K562 (cell line): ENCODE measurements around the gene WDFY2. TPM values are rescaled to one million over a fixed set of nuclear protein-coding genes. Genes with fewer than 3 reads are reported as not detected.

Experiments used
- ATAC-seq: fragments of 200-7000 bp; cut with Tn5 transposase; 3 replicates; pipeline ENCODE4 v1.9.1; 2020; ENCODE audit warnings: moderate library complexity
- BruUV-seq: library from RNA; stranded (reverse); fragments of 400-500 nt; replicated peaks from 2 replicates; lab custom pipeline; 2021; lab: Mats Ljungman, UMichigan
- CTCF ChIA-PET: fragments of 300-600 bp; formaldehyde crosslinking; extraction: SDS; loops from one replicate; lab custom pipeline; 2021; ENCODE audit warnings: low intra/inter-chr PET ratio; lab: Yijun Ruan, JAX
- POLR2A ChIA-PET: fragments of 300-600, 350-650 bp; sonication (Branson Sonifier 250); formaldehyde crosslinking; extraction: SDS; loops from one replicate; lab custom pipeline; 2021; ENCODE audit warnings: antibody characterized with exemption, inconsistent platforms; lab: Yijun Ruan, JAX
- DNase-seq, 4 experiments: peaks; one replicate each; pipeline versions ENCODE4 v3.0.0 to v3.0.0-alpha.2; 2011 to 2018; ENCODE audit warnings: low spot score in 3 of 4, mixed read lengths in 3 of 4; ENCODE audit errors: extremely low read depth in 1 of 4
- FAIRE-seq: peaks from 2 replicates; lab custom pipeline; 2011; peaks lifted over from hg19 to GRCh38; lab: Jason Lieb, UNC
- H2AFZ ChIP-seq: 2 replicates; pipeline ENCODE4 v1.6.0; 2011; ENCODE audit warnings: low read depth, low read length, control low read depth, inconsistent platforms
- H3K27ac ChIP-seq: fragments of 200-600 bp; 3 replicates; pipeline ENCODE4 v1.8.0; 2011; ENCODE audit warnings: low read depth, mild to moderate bottlenecking, control low read depth, inconsistent platforms, low read length, moderate library complexity, mixed read lengths; ENCODE audit errors: extremely low read depth
- H3K27me3 ChIP-seq, 2 experiments: fragments of 300-600 bp in 1 of 2; 2 replicates in 1 of 2; 3 replicates in 1 of 2; pipeline versions ENCODE4 v1.6.0 to v1.8.0; 2011; ENCODE audit warnings: inconsistent platforms in 2 of 2, low read length in 2 of 2, mild to moderate bottlenecking in 1 of 2, mixed read lengths in 1 of 2, moderate library complexity in 1 of 2; ENCODE audit not compliant: control insufficient read depth in 2 of 2, insufficient read depth in 2 of 2
- H3K36me3 ChIP-seq: fragments of 300-600 bp; 3 replicates; pipeline ENCODE4 v1.8.0; 2011; ENCODE audit warnings: mild to moderate bottlenecking, low read length, inconsistent platforms; ENCODE audit not compliant: control insufficient read depth, insufficient read depth
- H3K4me1 ChIP-seq, 2 experiments: fragments of 200-600 bp in 1 of 2; replicated peaks in 1 of 2; 2 replicates in 1 of 2; 3 replicates in 1 of 2; pipeline versions ENCODE4 v1.5.1 to v1.8.0; 2011; ENCODE audit warnings: inconsistent platforms in 2 of 2, low read length in 2 of 2, mild to moderate bottlenecking in 1 of 2, mixed read lengths in 1 of 2, moderate library complexity in 1 of 2; ENCODE audit not compliant: control insufficient read depth in 2 of 2, insufficient read depth in 2 of 2
- H3K4me2 ChIP-seq: 2 replicates; pipeline ENCODE4 v1.6.1; 2011; ENCODE audit warnings: low read length, control low read depth, inconsistent platforms, mixed read lengths; ENCODE audit not compliant: insufficient read depth
- H3K4me3 ChIP-seq: fragments of 200-600 bp; sonication (generic), shearing (Covaris generic); 2 replicates; pipeline ENCODE4 v1.5.1; 2016; ENCODE audit warnings: control low read depth, inconsistent platforms
- H3K79me2 ChIP-seq: fragments of 200-600 bp; 3 replicates; pipeline ENCODE4 v1.8.0; 2011; ENCODE audit warnings: low read length, inconsistent platforms; ENCODE audit not compliant: control insufficient read depth, insufficient read depth
- H3K9ac ChIP-seq, 2 experiments: 2 replicates each; pipeline versions ENCODE4 v1.6.0 to v1.6.1; 2011; ENCODE audit warnings: low read depth in 2 of 2, low read length in 2 of 2, control low read depth in 1 of 2, inconsistent platforms in 1 of 2, mild to moderate bottlenecking in 1 of 2, mixed read lengths in 1 of 2; ENCODE audit not compliant: insufficient read depth in 1 of 2
- H3K9me1 ChIP-seq: one replicate; pipeline ENCODE4 v1.6.0; 2011; ENCODE audit warnings: inconsistent platforms, mild to moderate bottlenecking, low read length, moderate library complexity; ENCODE audit not compliant: control insufficient read depth, insufficient read depth
- H3K9me3 ChIP-seq: replicated peaks from 2 replicates; pipeline ENCODE4 v1.5.1; 2011; ENCODE audit warnings: low read depth, low read length, inconsistent platforms; ENCODE audit not compliant: control insufficient read depth, insufficient read depth
- H4K20me1 ChIP-seq: replicated peaks from 2 replicates; pipeline ENCODE4 v1.6.1; 2011; ENCODE audit warnings: low read length, inconsistent platforms, mixed read lengths; ENCODE audit not compliant: control insufficient read depth, insufficient read depth
- ELF1 ChIP-seq: fragments of 200-800 bp; sonication (Bioruptor generic); IDR thresholded peaks from 2 replicates; pipeline ENCODE4 v1.6.1; 2016; ENCODE audit warnings: missing genetic modification characterization, missing compliant biosample characterization
- ESRRB ChIP-seq: fragments of 250-450 bp; sonication (Bioruptor Pico); IDR thresholded peaks from 2 replicates; pipeline ENCODE4 v1.5.0; 2020; ENCODE audit warnings: mild to moderate bottlenecking, moderate library complexity, borderline replicate concordance
- GABPB1 ChIP-seq: sonication (generic); formaldehyde crosslinking; IDR thresholded peaks from 2 replicates; pipeline ENCODE4 v1.8.0; 2022; ENCODE audit warnings: mild to moderate bottlenecking, missing genetic modification reagents
- PHF8 ChIP-seq: fragments of 200-600 bp; sonication (generic); IDR thresholded peaks from 2 replicates; pipeline ENCODE4 v1.6.1; 2012; ENCODE audit warnings: mixed run types, mild to moderate bottlenecking, inconsistent platforms, low read length, moderate library complexity, borderline replicate concordance
- POLR2B ChIP-seq: fragments of 450-650 bp; IDR thresholded peaks from 2 replicates; pipeline ENCODE4 v1.6.1; 2018; ENCODE audit warnings: low read depth; ENCODE audit not compliant: partially characterized antibody
- POU5F1 ChIP-seq: fragments of 150-350 bp; IDR thresholded peaks from 2 replicates; pipeline ENCODE4 v1.6.1; 2014; ENCODE audit warnings: borderline replicate concordance, low read length, low read depth, mild to moderate bottlenecking; ENCODE audit not compliant: partially characterized antibody
- ZNF316 ChIP-seq: fragments of 450-650 bp; IDR thresholded peaks from 2 replicates; pipeline ENCODE4 v1.6.1; 2016
- WGBS: fragments of 100-300 bp; shearing (Covaris generic); methylation state at CpG from one replicate; pipeline ENCODE4 v1.1.6; 2016; ENCODE audit warnings: low coverage, mixed read lengths; ENCODE audit not compliant: insufficient coverage; ENCODE audit errors: missing lambda C conversion rate; 5-methylcytosine and 5-hydroxymethylcytosine counted together
- in situ Hi-C: fragments of 300-500 bp; cut with MboI; formaldehyde crosslinking; loops from 4 replicates; pipeline ENCODE4 v1.15.0; 2018; ENCODE audit warnings: inconsistent platforms, mixed read lengths
- intact Hi-C: fragments of 100-400 bp; cut with micrococcal nuclease; formaldehyde crosslinking; loops from 2 replicates; pipeline ENCODE4 v1.14.2; 2022
- polyA plus RNA-seq, 8 experiments: library from polyadenylated mRNA; depleted of rRNA in 4 of 8; stranded (reverse) in 5 of 8; unstranded in 3 of 8; fragments of >200 nt; fragmentation: Nextera tagmentation in 2 of 8; fragmentation: Illumina TruSeq in 1 of 8; extraction: Ambion mirVana in 2 of 8; extraction: Trizol in 1 of 8; gene quantifications; 2 replicates each; pipeline versions ENCODE4 v1.2.1 to v1.2.3, GENCODE V29; 2011 to 2014; ENCODE audit warnings: inconsistent platforms in 1 of 8, missing spikeins in 1 of 8
- total RNA-seq, 7 experiments: library from RNA; depleted of rRNA in 6 of 7; stranded (reverse); fragments of >200 nt in 6 of 7; fragmentation: Illumina TruSeq in 2 of 7; extraction: Trizol in 2 of 7; gene quantifications; 2 replicates each; pipeline versions ENCODE4 v1.2.1 to v1.2.3, GENCODE V29; 2011 to 2021; ENCODE audit warnings: low replicate concordance in 1 of 7
- TF ChIP-seq, protein P1 (sequence below): fragments of 250-450 bp; sonication (Bioruptor Pico); IDR thresholded peaks from 2 replicates; pipeline ENCODE4 v1.5.0; 2022; ENCODE audit warnings: mild to moderate bottlenecking
- TF ChIP-seq, protein P2 (sequence below): IDR thresholded peaks from 2 replicates; pipeline ENCODE4 v1.6.1; 2016; ENCODE audit warnings: missing genetic modification characterization, missing compliant biosample characterization
- TF ChIP-seq, protein P3 (sequence below): fragments of 450-650 bp; IDR thresholded peaks from 2 replicates; pipeline ENCODE4 v1.6.1; 2017; ENCODE audit warnings: antibody characterized with exemption
- TF ChIP-seq, protein P4 (sequence below), 2 experiments: fragments of 450-650 bp; conservative IDR thresholded peaks; 2 replicates each; pipeline ENCODE4 v1.6.1; 2017; ENCODE audit warnings: mild to moderate bottlenecking in 2 of 2, moderate library complexity in 2 of 2

Gene WDFY2
- total and polyA plus RNA-seq, 9 of the 15 experiments (the other 6 are each of a cell fraction or from before 2014, with no cell fraction given), result 0.66 to 6.4 (median 4.4) TPM

DNA sequence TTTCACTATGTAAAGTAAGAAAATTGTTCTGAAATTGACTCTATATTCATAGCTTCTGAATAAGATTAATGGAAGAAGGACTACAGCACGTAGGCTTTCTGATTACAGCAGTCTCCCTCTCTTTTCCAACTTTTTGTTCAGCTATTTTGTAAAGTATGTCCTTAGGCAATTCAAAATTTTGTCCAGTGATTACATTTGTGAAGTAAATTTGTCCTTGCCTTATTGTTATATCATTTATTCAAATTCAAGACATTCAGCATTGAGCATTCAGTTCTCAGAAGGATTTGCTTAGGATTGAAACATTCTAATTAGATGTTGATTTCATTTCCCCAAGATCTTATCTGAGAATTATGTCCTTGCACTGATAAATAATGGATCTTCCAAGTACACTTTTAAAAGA lies 76.6 kb downstream of the WDFY2 start:
- Histone ChIP-seq H3K9me3 (no peaks in the 10 kb centered on the region), H3K79me2 (no peaks in the 10 kb centered on the region), H3K36me3 (no peaks in the 10 kb centered on the region), H3K4me2 (no peak overlapping the region), H3K4me1 (no peaks in the 10 kb centered on the region), H3K27ac (no peak overlapping the region), H3K4me3 (no peak overlapping the region), H2AFZ (no peak overlapping the region), H3K9ac (no peak overlapping the region), H3K27me3 (no peaks in the 10 kb centered on the region)
- CTCF ChIA-PET, result no interaction called here
- intact Hi-C loops (no loop called here), in situ Hi-C loops (no loop called here)
- POLR2A ChIA-PET, result interaction anchor here (0.7 kb wide), 1 partner anchor 38 kb away, joined by 3 read pairs; no protein-coding TSS in a partner anchor
- 56% methylated on average over 1 of the region's 1 CpG for WGBS
- no TSS peak for BruUV-seq
- TF ChIP-seq, protein P1, sequence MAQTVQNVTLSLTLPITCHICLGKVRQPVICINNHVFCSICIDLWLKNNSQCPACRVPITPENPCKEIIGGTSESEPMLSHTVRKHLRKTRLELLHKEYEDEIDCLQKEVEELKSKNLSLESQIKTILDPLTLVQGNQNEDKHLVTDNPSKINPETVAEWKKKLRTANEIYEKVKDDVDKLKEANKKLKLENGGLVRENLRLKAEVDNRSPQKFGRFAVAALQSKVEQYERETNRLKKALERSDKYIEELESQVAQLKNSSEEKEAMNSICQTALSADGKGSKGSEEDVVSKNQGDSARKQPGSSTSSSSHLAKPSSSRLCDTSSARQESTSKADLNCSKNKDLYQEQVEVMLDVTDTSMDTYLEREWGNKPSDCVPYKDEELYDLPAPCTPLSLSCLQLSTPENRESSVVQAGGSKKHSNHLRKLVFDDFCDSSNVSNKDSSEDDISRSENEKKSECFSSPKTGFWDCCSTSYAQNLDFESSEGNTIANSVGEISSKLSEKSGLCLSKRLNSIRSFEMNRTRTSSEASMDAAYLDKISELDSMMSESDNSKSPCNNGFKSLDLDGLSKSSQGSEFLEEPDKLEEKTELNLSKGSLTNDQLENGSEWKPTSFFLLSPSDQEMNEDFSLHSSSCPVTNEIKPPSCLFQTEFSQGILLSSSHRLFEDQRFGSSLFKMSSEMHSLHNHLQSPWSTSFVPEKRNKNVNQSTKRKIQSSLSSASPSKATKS, result no peak
- no peak for TF ChIP-seq ESRRB (CRISPR knock-in tag)
- no peak for TF ChIP-seq POU5F1
- no peak for TF ChIP-seq GABPB1
- TF ChIP-seq, protein P2, sequence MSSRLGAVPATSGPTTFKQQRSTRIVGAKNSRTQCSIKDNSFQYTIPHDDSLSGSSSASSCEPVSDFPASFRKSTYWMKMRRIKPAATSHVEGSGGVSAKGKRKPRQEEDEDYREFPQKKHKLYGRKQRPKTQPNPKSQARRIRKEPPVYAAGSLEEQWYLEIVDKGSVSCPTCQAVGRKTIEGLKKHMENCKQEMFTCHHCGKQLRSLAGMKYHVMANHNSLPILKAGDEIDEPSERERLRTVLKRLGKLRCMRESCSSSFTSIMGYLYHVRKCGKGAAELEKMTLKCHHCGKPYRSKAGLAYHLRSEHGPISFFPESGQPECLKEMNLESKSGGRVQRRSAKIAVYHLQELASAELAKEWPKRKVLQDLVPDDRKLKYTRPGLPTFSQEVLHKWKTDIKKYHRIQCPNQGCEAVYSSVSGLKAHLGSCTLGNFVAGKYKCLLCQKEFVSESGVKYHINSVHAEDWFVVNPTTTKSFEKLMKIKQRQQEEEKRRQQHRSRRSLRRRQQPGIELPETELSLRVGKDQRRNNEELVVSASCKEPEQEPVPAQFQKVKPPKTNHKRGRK (tag), result no peak
- TF ChIP-seq, protein P3, sequence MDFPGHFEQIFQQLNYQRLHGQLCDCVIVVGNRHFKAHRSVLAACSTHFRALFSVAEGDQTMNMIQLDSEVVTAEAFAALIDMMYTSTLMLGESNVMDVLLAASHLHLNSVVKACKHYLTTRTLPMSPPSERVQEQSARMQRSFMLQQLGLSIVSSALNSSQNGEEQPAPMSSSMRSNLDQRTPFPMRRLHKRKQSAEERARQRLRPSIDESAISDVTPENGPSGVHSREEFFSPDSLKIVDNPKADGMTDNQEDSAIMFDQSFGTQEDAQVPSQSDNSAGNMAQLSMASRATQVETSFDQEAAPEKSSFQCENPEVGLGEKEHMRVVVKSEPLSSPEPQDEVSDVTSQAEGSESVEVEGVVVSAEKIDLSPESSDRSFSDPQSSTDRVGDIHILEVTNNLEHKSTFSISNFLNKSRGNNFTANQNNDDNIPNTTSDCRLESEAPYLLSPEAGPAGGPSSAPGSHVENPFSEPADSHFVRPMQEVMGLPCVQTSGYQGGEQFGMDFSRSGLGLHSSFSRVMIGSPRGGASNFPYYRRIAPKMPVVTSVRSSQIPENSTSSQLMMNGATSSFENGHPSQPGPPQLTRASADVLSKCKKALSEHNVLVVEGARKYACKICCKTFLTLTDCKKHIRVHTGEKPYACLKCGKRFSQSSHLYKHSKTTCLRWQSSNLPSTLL, result no peak
- TF ChIP-seq ELF1 (tag), result no peak
- no peak for TF ChIP-seq ZNF316
- no peak for TF ChIP-seq POLR2B
- TF ChIP-seq, protein P4, sequence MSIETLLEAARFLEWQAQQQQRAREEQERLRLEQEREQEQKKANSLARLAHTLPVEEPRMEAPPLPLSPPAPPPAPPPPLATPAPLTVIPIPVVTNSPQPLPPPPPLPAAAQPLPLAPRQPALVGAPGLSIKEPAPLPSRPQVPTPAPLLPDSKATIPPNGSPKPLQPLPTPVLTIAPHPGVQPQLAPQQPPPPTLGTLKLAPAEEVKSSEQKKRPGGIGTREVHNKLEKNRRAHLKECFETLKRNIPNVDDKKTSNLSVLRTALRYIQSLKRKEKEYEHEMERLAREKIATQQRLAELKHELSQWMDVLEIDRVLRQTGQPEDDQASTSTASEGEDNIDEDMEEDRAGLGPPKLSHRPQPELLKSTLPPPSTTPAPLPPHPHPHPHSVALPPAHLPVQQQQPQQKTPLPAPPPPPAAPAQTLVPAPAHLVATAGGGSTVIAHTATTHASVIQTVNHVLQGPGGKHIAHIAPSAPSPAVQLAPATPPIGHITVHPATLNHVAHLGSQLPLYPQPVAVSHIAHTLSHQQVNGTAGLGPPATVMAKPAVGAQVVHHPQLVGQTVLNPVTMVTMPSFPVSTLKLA (conservative IDR thresholded peaks at IDR 0.05), result no peak
- TF ChIP-seq PHF8, result no peak
- TF ChIP-seq, all 486 proteins: peak for 0
- FAIRE-seq (peak; percentile 15), ATAC-seq (no peak), DNase-seq (no peak)
- no peaks in the 10 kb centered on the region for H3K9me1 ChIP-seq
- no peaks in the 10 kb centered on the region for H4K20me1 ChIP-seq
